Right forelimb (tissue), 1 donor: ENCODE results near the gene PCNX2.

ENCODE experiments used
- DNase-seq: peaks from one replicate; pipeline ENCODE4 v3.0.0-alpha.2; 2018

The PCNX2 gene

DNA sequence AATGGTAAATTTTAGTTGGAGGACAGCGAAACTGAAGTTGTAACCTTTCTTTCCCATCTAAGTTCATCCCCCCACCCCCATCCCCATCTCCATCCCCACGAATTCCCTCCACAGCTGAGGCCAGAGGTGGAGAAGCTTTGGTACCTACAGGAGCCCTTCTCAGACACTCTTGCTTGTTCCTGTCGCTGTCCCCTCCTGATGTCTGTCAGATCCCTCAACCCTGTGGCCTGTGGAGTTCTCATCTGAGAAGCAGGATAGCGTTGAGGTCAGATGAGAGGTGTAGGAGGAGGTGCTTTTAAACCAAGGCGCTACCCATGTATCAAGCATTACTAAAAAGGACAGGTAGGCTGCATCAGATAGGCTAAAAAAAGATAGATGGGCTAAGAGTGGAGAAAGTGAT lies 344.3 kb downstream of the PCNX2 start:
- no peak for DNase-seq

DNA sequence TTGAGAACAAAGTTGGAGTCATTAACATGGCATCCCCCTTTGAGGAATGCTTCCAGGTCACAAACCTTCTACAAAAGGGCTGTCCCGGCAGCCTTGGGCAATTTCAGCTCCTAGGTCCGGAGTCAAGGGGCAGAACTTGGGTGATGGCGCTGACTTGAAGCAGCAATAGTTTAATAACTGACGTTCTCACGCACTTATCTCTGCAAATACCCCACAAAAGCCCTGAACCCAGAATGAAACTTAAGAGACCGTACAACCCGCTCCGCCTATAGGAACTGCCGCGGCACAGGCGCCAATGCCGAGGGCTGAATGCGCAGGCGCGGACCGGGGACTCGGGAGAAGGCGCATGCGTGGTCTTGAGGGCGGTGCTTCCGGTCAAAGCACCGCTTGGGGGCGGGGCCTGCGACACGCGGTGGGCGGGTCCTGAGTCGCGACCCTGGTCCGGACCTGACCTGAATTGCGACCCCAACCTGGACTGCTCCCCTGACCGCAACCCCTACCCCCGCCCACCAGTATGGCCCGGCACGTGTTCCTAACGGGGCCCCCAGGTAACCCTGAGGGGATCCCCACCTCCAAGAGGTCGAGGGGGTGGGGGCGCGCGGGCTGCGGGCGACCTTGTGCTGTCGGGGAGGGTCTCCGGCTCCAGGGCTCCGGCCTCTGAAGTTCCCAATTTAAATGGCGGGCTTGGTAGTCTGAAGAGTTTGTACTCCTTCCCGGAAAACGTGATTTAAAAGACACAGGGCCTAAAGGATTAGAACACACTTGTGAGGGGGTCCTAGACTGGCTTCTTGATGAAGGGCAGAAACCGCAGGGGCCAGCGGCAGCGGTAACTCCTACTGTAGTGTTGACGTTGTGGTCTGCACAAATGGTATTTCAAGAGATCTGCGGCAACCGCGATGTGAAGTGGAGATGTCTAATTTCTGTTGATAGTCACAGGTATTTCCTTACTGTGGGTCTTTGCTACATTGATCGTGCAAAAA lies 345.0 kb downstream of the PCNX2 start, which contains the start of gene NTPCR:
TSS of gene NTPCR (plus strand) at position 415 of the 980 bp plus-strand sequence. CDS start at position 515, 100 bp downstream.
- DNase-seq = peak; percentile 97

DNA sequence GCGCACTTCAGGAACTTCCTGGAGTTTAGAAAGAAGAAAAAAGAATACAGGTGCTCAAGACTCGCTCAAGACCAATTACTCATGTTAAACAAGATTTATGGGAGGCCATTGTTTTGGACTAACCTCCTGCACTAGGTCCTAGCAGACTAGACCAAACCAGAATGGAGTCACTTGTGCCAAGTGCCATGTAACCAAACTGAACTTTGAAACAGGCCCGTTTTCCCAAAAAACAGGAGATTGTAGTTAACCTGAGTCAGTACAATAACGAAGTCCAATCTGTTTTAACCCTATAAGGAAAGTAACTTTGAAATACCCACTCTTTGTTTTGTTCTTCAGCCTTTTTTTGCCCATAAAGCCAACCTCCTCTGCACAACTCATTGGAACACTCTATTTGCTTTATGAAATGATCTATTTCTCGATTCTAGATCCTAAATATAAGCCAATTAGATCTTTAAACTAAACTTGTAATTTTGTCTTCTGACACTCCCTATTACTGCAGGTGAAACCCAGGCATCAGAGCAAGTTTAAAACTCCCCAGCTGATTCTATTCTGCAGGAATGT lies 345.8 kb downstream of the PCNX2 start:
- DNase-seq = no peak

DNA sequence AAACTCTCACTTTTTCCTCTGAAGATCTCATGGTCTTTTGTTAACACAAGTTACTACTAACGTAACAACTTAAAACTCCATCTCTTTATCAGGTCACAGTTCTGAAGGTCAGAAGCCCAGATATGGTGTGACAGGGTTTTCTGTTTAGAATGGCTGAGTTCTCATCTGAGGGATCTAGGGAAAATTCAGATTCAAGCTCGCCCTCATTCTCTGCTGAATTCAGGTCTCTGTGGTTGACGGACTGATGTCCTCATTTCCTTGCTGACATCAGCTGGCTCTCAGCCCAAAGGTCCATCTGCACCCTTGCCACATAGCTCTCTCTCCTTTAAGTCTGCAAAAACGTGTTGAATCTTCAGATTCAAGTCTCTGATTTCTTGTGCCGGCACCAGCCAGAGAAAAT lies 351.2 kb downstream of the PCNX2 start:
- no peak for DNase-seq

DNA sequence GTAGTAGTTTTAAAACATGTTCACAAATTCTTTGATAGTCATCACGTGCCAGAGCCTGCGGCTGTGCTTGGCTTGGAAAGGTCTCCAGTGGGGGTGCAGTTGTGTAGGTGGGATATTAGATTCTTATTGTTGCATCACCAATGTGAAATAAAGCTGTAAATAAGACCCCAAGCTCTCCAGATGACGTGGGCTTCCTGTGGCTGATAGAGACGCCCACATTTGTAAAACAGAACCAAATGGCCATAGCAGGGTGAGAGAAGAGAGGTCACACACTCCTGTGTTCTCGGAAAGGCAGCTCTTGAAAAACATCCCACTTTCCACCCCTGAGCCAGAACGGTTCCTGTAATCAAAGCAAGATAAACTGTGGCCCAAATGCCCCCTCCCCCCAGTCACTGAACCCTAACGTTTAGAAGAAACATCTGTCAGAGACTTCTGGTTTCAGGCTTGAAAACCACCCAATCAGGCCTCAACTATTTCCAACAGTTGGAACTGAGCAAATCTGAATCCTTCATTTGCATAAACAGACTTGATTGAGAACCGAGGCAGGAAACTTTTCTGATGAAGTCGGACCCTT lies 351.8 kb downstream of the PCNX2 start:
- DNase-seq = no peak

DNA sequence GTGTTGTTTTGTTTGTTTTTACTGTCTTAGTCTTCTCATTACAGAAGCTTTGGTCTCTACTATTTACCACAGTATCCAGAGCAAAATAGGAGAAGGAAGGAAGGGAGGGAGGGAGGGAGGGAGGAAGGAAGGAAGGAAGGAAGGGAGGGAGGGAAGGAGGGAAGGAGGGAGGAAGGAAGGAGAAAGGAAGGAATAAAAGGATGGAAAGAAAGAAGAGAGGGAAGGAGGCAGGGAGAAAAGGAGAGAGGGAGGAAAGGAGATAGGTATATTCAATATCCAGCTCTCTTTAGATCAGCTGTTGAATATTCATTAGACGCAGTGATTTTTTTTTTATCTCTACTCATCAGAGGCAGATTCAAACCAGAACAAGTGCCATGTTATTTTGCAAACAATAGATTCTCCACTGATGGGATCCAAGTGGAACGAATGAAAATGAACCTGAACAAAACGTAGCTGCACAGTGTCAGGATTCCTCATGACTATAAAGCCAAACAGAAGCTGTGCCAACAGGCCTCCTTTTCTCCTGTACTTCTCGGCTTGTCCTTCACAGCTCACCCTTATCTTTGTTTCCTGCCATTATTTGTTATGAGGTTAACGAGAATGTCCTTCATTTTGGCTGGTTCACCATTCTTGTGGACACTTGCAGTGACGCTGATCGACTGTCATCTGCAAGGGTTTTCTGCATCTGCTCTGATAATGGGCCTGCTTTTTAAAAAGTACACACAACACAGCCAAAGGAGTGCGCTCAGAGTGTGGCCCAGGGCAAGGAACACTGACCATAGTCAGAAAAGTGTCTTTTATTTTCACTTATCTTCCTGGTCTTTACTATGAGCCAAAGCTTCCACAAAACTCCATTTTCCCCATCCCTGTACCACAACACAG lies 352.9 kb downstream of the PCNX2 start:
- no peak for DNase-seq

DNA sequence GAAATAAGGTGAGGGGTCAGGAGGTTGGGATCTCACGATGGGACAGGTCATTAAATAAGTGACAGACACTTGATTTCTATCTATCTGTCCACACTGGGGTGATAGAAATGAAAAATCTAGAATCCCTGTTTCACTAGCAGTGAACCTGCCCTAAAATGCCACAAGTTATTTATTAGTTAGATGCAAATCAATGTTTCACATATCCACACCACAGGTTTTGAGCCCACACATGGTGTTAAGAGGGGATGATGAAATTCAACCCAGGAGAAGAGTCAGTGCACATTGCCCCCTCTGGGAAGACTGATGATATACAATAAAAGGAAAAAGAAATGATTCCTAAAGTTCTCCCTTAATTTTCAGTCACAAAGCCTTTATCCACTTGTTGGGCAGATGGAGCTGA lies 355.3 kb downstream of the PCNX2 start:
- DNase-seq = no peak

DNA sequence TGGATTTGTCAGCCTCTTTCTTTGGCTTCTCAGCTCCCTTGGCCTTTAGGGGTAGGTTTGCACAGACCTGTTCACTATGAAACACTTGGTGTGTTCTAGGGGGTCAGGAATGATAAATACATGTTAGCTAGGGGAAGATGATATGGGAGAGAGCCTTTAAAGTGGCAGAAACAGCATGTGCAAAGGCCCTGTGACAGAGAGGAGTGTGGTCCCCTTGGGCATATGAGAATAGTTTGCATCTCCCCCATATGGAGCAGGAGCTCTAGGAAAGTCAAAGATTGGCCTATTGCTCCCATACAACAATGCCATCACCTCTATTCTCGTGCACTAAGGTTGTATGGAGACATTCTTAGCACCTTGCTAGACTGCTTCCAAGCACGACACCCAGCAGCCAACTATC lies 355.8 kb downstream of the PCNX2 start:
- DNase-seq = no peak

DNA sequence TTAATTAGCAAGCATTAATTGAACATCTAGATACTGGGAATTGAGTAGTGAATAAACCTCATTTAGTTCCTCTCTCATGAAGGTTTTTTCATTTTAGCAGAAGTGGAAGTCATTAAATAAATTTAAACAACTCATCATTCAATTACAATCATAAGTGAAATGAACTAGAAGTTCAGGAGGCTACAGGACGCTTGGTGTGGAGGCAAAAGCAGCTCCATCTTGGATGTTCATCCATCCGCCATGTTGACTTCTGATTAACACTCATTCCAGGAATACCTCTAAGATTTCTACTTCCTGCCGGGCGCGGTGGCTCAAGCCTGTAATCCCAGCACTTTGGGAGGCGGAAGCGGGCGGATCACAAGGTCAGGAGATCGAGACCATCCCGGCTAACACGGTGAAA lies 356.6 kb downstream of the PCNX2 start:
- no peak for DNase-seq

DNA sequence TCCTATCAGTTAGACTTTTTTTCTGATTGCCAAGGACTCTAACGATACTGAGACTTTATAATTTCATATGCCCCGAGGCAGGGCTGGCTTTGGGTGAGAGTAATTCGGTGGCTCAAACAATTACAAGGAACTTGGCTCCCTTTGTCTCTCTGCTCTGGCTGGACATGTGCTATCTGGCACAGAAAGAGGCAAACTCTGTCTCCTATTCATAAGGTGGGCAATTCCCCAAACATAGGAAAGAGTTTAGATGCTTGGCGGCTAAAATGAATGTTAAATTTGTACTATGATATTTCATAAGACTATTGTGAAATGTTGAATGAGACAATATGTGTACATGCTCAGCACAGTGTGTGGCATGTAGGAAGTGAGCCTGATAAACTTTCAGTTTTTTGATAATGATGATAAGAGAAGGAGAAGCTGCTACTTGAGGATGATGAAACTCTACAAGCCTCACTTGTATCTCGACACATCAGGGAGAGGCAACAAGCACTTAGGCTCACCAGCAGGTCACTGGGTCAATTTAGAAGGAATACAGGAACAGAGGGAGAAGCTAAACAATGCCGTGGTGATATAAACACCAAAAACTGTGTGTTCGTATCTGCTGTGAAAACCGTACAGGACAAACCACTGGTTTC lies 357.7 kb downstream of the PCNX2 start:
- DNase-seq = no peak

DNA sequence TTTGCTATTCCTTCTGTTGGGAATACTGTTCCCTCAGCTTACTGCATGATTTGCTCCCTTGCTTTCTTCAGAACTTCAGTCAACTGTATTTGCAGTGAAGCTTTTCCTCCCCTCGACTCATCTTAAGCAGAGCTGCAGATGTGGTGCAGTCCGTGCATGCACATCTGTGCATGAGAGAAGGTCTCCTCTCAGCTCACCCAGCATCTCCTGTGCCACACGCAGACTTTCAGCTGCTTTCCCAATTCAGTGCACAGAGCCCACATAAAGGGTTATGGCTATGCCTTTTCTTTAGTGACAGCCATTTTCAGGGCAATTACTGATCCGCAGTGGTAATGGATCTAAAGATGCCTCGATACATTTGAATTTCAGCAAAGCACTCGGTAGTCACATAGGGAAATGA lies 358.6 kb downstream of the PCNX2 start:
- no peak for DNase-seq
